GM06990 (cell line): Measurements from ENCODE around the gene SLC39A1.

Source experiments
- DNase-seq: peaks from one replicate; pipeline ENCODE4 v3.0.0-alpha.2; 2011; ENCODE audit not compliant: insufficient read length; ENCODE audit errors: extremely low read depth
- H3K27me3 ChIP-seq: replicated peaks from 2 replicates; pipeline ENCODE4 v1.6.0; 2011; ENCODE audit warnings: low read length; ENCODE audit not compliant: control insufficient read depth, insufficient read depth
- H3K36me3 ChIP-seq: 2 replicates; pipeline ENCODE4 v1.5.1; 2011; ENCODE audit warnings: low read length; ENCODE audit not compliant: control insufficient read depth, insufficient read depth
- H3K4me3 ChIP-seq: replicated peaks from 2 replicates; pipeline ENCODE4 v1.5.1; 2011; ENCODE audit warnings: low read depth, mild to moderate bottlenecking, control low read depth, low read length
- CTCF ChIP-seq: IDR thresholded peaks from 2 replicates; pipeline ENCODE4 v1.5.1; 2011; ENCODE audit warnings: low read length, control low read depth, mild to moderate bottlenecking, inconsistent platforms; ENCODE audit not compliant: insufficient read depth, poor library complexity, severe bottlenecking

The SLC39A1 gene

GRCh38 chr1:153933955-153934354, 29.4 kb downstream of the SLC39A1 start:
- Histone ChIP-seq H3K27me3 (no peaks in the 10 kb centered on the region), H3K36me3 (peaks cover 55% of the 10 kb centered on the region), H3K4me3 (no peak overlapping the region)
- no peak for TF ChIP-seq CTCF
- DNase-seq = no peak

- no peaks in the 10 kb centered on the region for H3K27me3 ChIP-seq
- TF ChIP-seq CTCF = no peak
- peaks cover 52% of the 10 kb centered on the region for H3K36me3 ChIP-seq
- no peak for DNase-seq
- H3K4me3 ChIP-seq = no peak overlapping the region
Measured at GRCh38 chr1:153933430-153933829, 29.9 kb downstream of the SLC39A1 start.

GRCh38 chr1:153932156-153933131, 30.9 kb downstream of the SLC39A1 start:
- Histone ChIP-seq H3K4me3 (no peak overlapping the region), H3K27me3 (no peaks in the 10 kb centered on the region), H3K36me3 (peaks cover 48% of the 10 kb centered on the region)
- DNase-seq = no peak
- no peak for TF ChIP-seq CTCF

- TF ChIP-seq CTCF = no peak
- Histone ChIP-seq H3K36me3 (peaks cover 35% of the 10 kb centered on the region), H3K27me3 (no peaks in the 10 kb centered on the region), H3K4me3 (no peak overlapping the region)
- no peak for DNase-seq
Measured at GRCh38 chr1:153929981-153930948, 33.1 kb downstream of the SLC39A1 start.

- H3K27me3 ChIP-seq = no peaks in the 10 kb centered on the region
- DNase-seq = no peak
- TF ChIP-seq CTCF = no peak
- no peak overlapping the region for H3K4me3 ChIP-seq
- H3K36me3 ChIP-seq = peaks cover 29% of the 10 kb centered on the region
Measured at GRCh38 chr1:153929426-153929825, 33.9 kb downstream of the SLC39A1 start.
